ENCODE measurements around the gene MICAL2.
"Not testable (repeated sequence)": the region's sequence is repeated elsewhere in the genome, so short reads cannot be mapped to it uniquely, and the experiment has no call there.

The MICAL2 gene

GRCh38 chr11:12137005-12137690 is 26.8 kb downstream of the MICAL2 start:
- no peak for DNase-seq

- peak in 1 of 3 donors; percentile 37 for DNase-seq
Observed at GRCh38 chr11:12137938-12138731, 27.7 kb downstream of the MICAL2 start.

- no peak for DNase-seq
Observed at GRCh38 chr11:12139144-12139881, 28.9 kb downstream of the MICAL2 start.

- DNase-seq = no peak
Observed at GRCh38 chr11:12140186-12140793, 29.9 kb downstream of the MICAL2 start.

- no peak for DNase-seq
Observed at GRCh38 chr11:12141283-12141682, 30.9 kb downstream of the MICAL2 start.

- no peak for DNase-seq
Observed at GRCh38 chr11:12142176-12142575, 31.8 kb downstream of the MICAL2 start.

- no peak for DNase-seq
Observed at GRCh38 chr11:12142909-12143308, 32.5 kb downstream of the MICAL2 start.

- DNase-seq = no peak
Observed at GRCh38 chr11:12143461-12144258, 33.3 kb downstream of the MICAL2 start.

- DNase-seq = no peak
Observed at GRCh38 chr11:12144330-12145174, 34.2 kb downstream of the MICAL2 start.

- DNase-seq = not testable (repeated sequence)
Observed at GRCh38 chr11:12146678-12147077, 36.3 kb downstream of the MICAL2 start.

- DNase-seq = no peak
Observed at GRCh38 chr11:12147827-12148226, 37.4 kb downstream of the MICAL2 start.

- DNase-seq = no peak
Observed at GRCh38 chr11:12148466-12148865, 38.1 kb downstream of the MICAL2 start.

GRCh38 chr11:12148882-12149281 is 38.5 kb downstream of the MICAL2 start:
- no peak for DNase-seq

GRCh38 chr11:12149672-12150225 is 39.4 kb downstream of the MICAL2 start:
- DNase-seq = peak; percentile 68 to 76 (median 70)

- no peak for DNase-seq
Observed at GRCh38 chr11:12150831-12151382, 40.5 kb downstream of the MICAL2 start.

- no peak for DNase-seq
Observed at GRCh38 chr11:12152321-12152720, 41.9 kb downstream of the MICAL2 start.

GRCh38 chr11:12154871-12155668 is 44.7 kb downstream of the MICAL2 start:
- no peak for DNase-seq

GRCh38 chr11:12155696-12156095 is 45.3 kb downstream of the MICAL2 start:
- DNase-seq = no peak

- peak in 2 of 3 donors; percentile 36 to 37 for DNase-seq
Observed at GRCh38 chr11:12156301-12157140, 46.1 kb downstream of the MICAL2 start.

Measured in suppressor macrophage treated with lipopolysaccharide for 1 hour (primary cell).